Gastrocnemius medialis (tissue), 4 donors: ENCODE measurements around the gene NEDD1. TPM values are rescaled to one million over a fixed set of nuclear protein-coding genes. Genes with fewer than 3 reads are reported as not detected.

ENCODE experiments used
- ATAC-seq, 2 donors: fragments of 150-250 bp; one replicate each; pipeline ENCODE4 v1.9.1; 2016
- DNase-seq, 2 donors: peaks; one replicate each; pipeline ENCODE4 v3.0.0-alpha.2; 2019
- H3K27ac ChIP-seq, 4 donors: fragments of 200-600 bp; sonication (generic); 1 replicate in 1 of 4; 2 replicates in 3 of 4; pipeline ENCODE4 v1.5.1; 2016 to 2018; ENCODE audit warnings: mild to moderate bottlenecking in 2 of 4, moderate library complexity in 1 of 4
- H3K27me3 ChIP-seq, 3 donors: fragments of 200-600 bp; sonication (generic) in 2 of 3; 1 replicate in 1 of 3; 2 replicates in 2 of 3; pipeline versions ENCODE4 v1.5.1 to v1.6.0; 2016 to 2019; ENCODE audit warnings: mild to moderate bottlenecking in 1 of 3, moderate library complexity in 1 of 3
- H3K36me3 ChIP-seq, 2 donors: fragments of 200-600 bp; sonication (generic) in 1 of 2; one replicate each; pipeline ENCODE4 v1.5.1; 2017 to 2018
- H3K4me1 ChIP-seq, 2 donors: fragments of 200-600 bp; sonication (generic) in 1 of 2; one replicate each; pipeline ENCODE4 v1.5.1; 2016 to 2017; ENCODE audit warnings: mild to moderate bottlenecking in 2 of 2
- H3K4me3 ChIP-seq, 4 donors: fragments of 200-600 bp; sonication (generic) in 3 of 4; 1 replicate in 1 of 4; 2 replicates in 3 of 4; pipeline ENCODE4 v1.5.1; 2016 to 2019; ENCODE audit warnings: mild to moderate bottlenecking in 2 of 4
- H3K9me3 ChIP-seq, 3 donors: fragments of 200-600 bp; sonication (generic) in 2 of 3; 1 replicate in 1 of 3; 2 replicates in 2 of 3; pipeline ENCODE4 v1.5.1; 2016 to 2019
- POLR2A ChIP-seq, 2 donors: fragments of 450-650 bp; IDR thresholded peaks; one replicate each; pipeline ENCODE4 v1.6.1; 2017; ENCODE audit warnings: antibody characterized with exemption in 2 of 2, mild to moderate bottlenecking in 2 of 2, moderate library complexity in 2 of 2
- in situ Hi-C, 4 donors: fragments of 200-750 bp; cut with MboI; loops; one replicate each; pipeline versions ENCODE4 v1.15.0 to v1.8.0; 2017; ENCODE audit warnings: low sequenced_read_pairs in 4 of 4
- intact Hi-C: fragments of 100-400 bp; cut with DNase I; formaldehyde crosslinking; loops from one replicate; pipeline ENCODE4 v1.15.1; 2023; ENCODE audit warnings: low total_unique reads
- total RNA-seq, 4 donors: library from RNA; depleted of rRNA; stranded (reverse); fragments of >200 nt; gene quantifications; one replicate each; pipeline versions ENCODE4 v1.1.0 to v1.2.3, GENCODE V29; 2016
- TF ChIP-seq, protein P1 (sequence below), 5 experiments: fragments of 450-650 bp in 3 of 5; fragments of 200-600 bp in 2 of 5; sonication (generic) in 2 of 5; IDR thresholded peaks in 4 of 5; conservative IDR thresholded peaks in 1 of 5; 1 replicate in 4 of 5; 2 replicates in 1 of 5; pipeline ENCODE4 v1.5.1; 2016 to 2019; ENCODE audit warnings: antibody characterized with exemption in 5 of 5, mild to moderate bottlenecking in 3 of 5, moderate library complexity in 3 of 5

The NEDD1 gene
- total RNA-seq, 4 donors from 2014 or later, result 15.1 to 29.4 (median 22.1) TPM

- no peaks in the 10 kb centered on the region for H3K9me3 ChIP-seq
- no peak overlapping the region for H3K27ac ChIP-seq
- no peaks in the 10 kb centered on the region for H3K4me1 ChIP-seq
- H3K36me3 ChIP-seq, result no peaks in the 10 kb centered on the region
- intact Hi-C loops (no loop called here), in situ Hi-C loops (no loop called here)
- no peaks in the 10 kb centered on the region for H3K27me3 ChIP-seq
- ATAC-seq, result no peak
- no peak for TF ChIP-seq POLR2A (IDR thresholded peaks at IDR 0.05)
- TF ChIP-seq, protein P1, sequence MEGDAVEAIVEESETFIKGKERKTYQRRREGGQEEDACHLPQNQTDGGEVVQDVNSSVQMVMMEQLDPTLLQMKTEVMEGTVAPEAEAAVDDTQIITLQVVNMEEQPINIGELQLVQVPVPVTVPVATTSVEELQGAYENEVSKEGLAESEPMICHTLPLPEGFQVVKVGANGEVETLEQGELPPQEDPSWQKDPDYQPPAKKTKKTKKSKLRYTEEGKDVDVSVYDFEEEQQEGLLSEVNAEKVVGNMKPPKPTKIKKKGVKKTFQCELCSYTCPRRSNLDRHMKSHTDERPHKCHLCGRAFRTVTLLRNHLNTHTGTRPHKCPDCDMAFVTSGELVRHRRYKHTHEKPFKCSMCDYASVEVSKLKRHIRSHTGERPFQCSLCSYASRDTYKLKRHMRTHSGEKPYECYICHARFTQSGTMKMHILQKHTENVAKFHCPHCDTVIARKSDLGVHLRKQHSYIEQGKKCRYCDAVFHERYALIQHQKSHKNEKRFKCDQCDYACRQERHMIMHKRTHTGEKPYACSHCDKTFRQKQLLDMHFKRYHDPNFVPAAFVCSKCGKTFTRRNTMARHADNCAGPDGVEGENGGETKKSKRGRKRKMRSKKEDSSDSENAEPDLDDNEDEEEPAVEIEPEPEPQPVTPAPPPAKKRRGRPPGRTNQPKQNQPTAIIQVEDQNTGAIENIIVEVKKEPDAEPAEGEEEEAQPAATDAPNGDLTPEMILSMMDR (IDR thresholded peaks at IDR 0.05 in 4 of 5, conservative IDR thresholded peaks at IDR 0.05 in 1 of 5), result no peak
- DNase-seq, result no peak
- no peak overlapping the region for H3K4me3 ChIP-seq
These were observed 25.4 kb upstream of the NEDD1 start for GRCh38 chr12:96881608-96882007.

DNA sequence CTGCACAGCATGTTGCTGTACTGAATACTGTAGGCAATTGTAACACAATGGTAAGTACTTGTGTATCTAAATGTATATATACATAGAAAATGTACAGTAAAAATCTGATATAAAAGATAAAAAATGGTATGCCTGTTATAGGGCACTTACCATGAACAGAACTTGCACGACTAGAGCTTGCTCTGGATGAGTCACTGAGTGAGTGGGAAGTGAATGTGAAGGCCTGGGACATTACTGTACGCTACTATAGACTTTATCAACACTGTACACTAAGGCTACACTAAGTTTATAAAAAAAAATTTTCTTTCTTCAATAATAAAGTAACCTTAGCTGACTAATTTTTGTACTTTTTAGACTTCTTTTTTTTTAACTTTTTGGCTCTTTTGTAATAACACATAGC, 24.2 kb upstream of the NEDD1 start:
- no peaks in the 10 kb centered on the region for H3K27me3 ChIP-seq
- no peak overlapping the region for H3K4me3 ChIP-seq
- H3K9me3 ChIP-seq, result no peaks in the 10 kb centered on the region
- no peak overlapping the region for H3K27ac ChIP-seq
- TF ChIP-seq, protein P1 (IDR thresholded peaks at IDR 0.05 in 4 of 5, conservative IDR thresholded peaks at IDR 0.05 in 1 of 5), result no peak
- TF ChIP-seq POLR2A (IDR thresholded peaks at IDR 0.05), result no peak
- no peaks in the 10 kb centered on the region for H3K4me1 ChIP-seq
- H3K36me3 ChIP-seq, result no peaks in the 10 kb centered on the region
- in situ Hi-C loops (no loop called here), intact Hi-C loops (no loop called here)
- DNase-seq, result no peak
- no peak for ATAC-seq

GRCh38 chr12:96883571-96883970, 23.5 kb upstream of the NEDD1 start:
- TF ChIP-seq POLR2A (IDR thresholded peaks at IDR 0.05), result no peak
- TF ChIP-seq, protein P1 (IDR thresholded peaks at IDR 0.05 in 4 of 5, conservative IDR thresholded peaks at IDR 0.05 in 1 of 5), result no peak
- intact Hi-C loops (no loop called here), in situ Hi-C loops (no loop called here)
- no peaks in the 10 kb centered on the region for H3K4me1 ChIP-seq
- no peaks in the 10 kb centered on the region for H3K36me3 ChIP-seq
- H3K4me3 ChIP-seq, result no peak overlapping the region
- no peak for DNase-seq
- no peak for ATAC-seq
- H3K27ac ChIP-seq, result no peak overlapping the region
- H3K9me3 ChIP-seq, result no peaks in the 10 kb centered on the region
- no peaks in the 10 kb centered on the region for H3K27me3 ChIP-seq

DNA sequence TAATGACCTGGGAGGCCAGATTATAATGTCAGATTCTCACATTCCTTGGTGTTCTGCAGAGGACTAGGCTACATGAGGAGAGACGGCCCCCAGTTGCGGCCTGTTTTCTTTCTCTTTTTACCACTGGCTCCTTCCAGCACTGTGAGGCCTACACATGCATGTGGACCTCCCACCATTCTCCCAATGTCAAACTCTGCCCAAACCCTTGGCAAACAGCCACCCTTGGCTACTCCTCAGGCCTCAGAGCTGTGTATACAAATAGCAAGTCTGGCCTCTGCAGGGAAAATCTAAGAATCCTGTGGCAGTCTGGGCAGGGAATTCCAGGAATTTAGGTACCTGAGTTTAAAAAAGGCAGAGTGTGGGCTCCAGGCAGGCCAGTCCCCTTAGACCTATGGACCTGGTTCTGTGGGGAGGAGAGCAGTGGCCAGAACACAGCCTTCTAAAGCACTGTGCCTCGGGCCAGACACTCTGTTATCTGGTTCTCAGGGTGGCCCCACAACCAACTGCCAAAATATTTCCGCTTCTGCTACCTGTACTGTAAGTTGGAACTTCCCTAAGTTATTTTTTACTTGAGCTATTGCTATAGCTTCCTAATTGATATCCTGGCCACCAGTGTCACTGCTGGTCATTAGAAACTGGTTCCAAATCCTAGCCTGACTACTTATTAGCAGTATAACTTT, 19.9 kb upstream of the NEDD1 start:
- Histone ChIP-seq H3K4me3 (no peak overlapping the region), H3K4me1 (no peaks in the 10 kb centered on the region), H3K27ac (no peak overlapping the region), H3K36me3 (no peaks in the 10 kb centered on the region), H3K27me3 (no peaks in the 10 kb centered on the region), H3K9me3 (no peaks in the 10 kb centered on the region)
- no peak for ATAC-seq
- in situ Hi-C loops (no loop called here), intact Hi-C loops (no loop called here)
- TF ChIP-seq, protein P1 (IDR thresholded peaks at IDR 0.05 in 4 of 5, conservative IDR thresholded peaks at IDR 0.05 in 1 of 5), result no peak
- TF ChIP-seq POLR2A (IDR thresholded peaks at IDR 0.05), result no peak
- DNase-seq, result no peak
